ENCODE data around the gene SYNJ1. TPM values are rescaled to one million over a fixed set of nuclear protein-coding genes. Genes with fewer than 3 reads are reported as not detected.

SYNJ1 gene
- total and polyA plus RNA-seq, 12 donors = 5.0 to 19.4 (median 10.9) TPM

DNA sequence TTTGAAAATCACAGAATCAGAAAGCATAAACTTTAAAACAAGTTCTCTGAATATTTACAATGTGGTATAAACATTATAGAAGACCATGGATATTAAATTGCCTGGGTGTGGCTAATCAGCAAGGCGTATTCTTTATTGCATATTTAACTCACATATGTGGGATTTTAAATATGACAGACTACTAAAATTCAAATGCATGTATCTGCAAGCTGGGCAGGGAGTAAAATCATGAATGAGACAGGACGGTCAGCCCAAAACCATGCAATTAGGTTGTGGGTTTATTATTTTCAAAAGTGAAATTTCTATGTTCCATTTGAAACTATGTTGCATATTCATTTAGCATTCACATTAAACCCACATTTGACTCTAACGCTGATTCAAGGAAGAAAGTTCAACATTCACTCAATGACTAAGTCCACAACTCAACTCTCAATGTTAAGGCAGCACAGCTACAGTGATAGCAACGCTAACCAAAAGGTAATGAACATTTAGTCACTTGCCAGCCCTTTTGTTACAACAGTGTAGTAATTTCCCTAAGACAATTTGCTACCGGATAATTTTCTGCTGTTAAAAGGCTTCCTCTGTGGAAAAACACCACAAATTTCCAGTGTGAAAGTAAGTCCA, 6.3 kb upstream of the SYNJ1 start:
- H3K27ac ChIP-seq = no peak overlapping the region
- H3K9me3 ChIP-seq (replicated peaks in 1 of 3) = no peaks in the 10 kb centered on the region
- no peak overlapping the region for H3K4me3 ChIP-seq
- H3K36me3 ChIP-seq (replicated peaks in 1 of 2) = peaks cover 0 to 23% of the 10 kb centered on the region in 2 donors
- H3K27me3 ChIP-seq = no peaks in the 10 kb centered on the region
- no peaks in the 10 kb centered on the region for H3K4me1 ChIP-seq (replicated peaks in 1 of 2)
- intact Hi-C loops (cut with DNase I) = no loop called here
- no peak for TF ChIP-seq POLR2A (IDR thresholded peaks at IDR 0.05)
- TF ChIP-seq CTCF (IDR thresholded peaks at IDR 0.05) = no peak
- WGBS, 4 donors = 90 to 96% (median 93%) methylated on average over 5 of the region's 5 CpGs
- no peak for DNase-seq

- TF ChIP-seq CTCF (IDR thresholded peaks at IDR 0.05) (no peak), POLR2A (IDR thresholded peaks at IDR 0.05) (no peak)
- no peak overlapping the region for H3K27ac ChIP-seq
- H3K4me3 ChIP-seq = no peak overlapping the region
- H3K4me1 ChIP-seq (replicated peaks in 1 of 2) = peaks cover 0 to 6% of the 10 kb centered on the region in 2 donors
- no peaks in the 10 kb centered on the region for H3K27me3 ChIP-seq
- WGBS, 4 donors = 97 to 98% (median 97%) methylated on average over 6 of the region's 6 CpGs
- no peaks in the 10 kb centered on the region for H3K9me3 ChIP-seq (replicated peaks in 1 of 3)
- intact Hi-C loops (cut with DNase I) = no loop called here
- H3K36me3 ChIP-seq (replicated peaks in 1 of 2) = peaks cover 0 to 22% of the 10 kb centered on the region in 2 donors
- no peak for DNase-seq
Measured at GRCh38 chr21:32733356-32733755, 5.5 kb upstream of the SYNJ1 start.

- TF ChIP-seq POLR2A (IDR thresholded peaks at IDR 0.05) (no peak), CTCF (IDR thresholded peaks at IDR 0.05) (no peak)
- WGBS, 4 donors = 88 to 94% (median 92%) methylated on average over 3 of the region's 3 CpGs
- Histone ChIP-seq H3K27me3 (no peaks in the 10 kb centered on the region), H3K4me3 (no peak overlapping the region), H3K4me1 (replicated peaks in 1 of 2) (peaks cover 0 to 6% of the 10 kb centered on the region in 2 donors), H3K9me3 (replicated peaks in 1 of 3) (no peaks in the 10 kb centered on the region), H3K27ac (no peak overlapping the region), H3K36me3 (replicated peaks in 1 of 2) (peaks cover 0 to 16% of the 10 kb centered on the region in 2 donors)
- intact Hi-C loops (cut with DNase I) = no loop called here
- DNase-seq = no peak
Measured at GRCh38 chr21:32732544-32732943, 4.7 kb upstream of the SYNJ1 start.

- no peaks in the 10 kb centered on the region for H3K36me3 ChIP-seq (replicated peaks in 1 of 2)
- peaks cover 0 to 17% of the 10 kb centered on the region in 2 donors for H3K4me1 ChIP-seq (replicated peaks in 1 of 2)
- intact Hi-C loops (cut with DNase I) = no loop called here
- H3K4me3 ChIP-seq = peak overlapping the region in 2 of 4 donors; percentile 73 to 91
- H3K27ac ChIP-seq = peak overlapping the region in 4 of 5 donors; percentile 75 to 97 (median 93)
- TF ChIP-seq CTCF (IDR thresholded peaks at IDR 0.05) = no peak
- no peak for TF ChIP-seq POLR2A (IDR thresholded peaks at IDR 0.05)
- DNase-seq = no peak
- WGBS, 4 donors = 43 to 64% (median 54%) methylated on average over 3 of the region's 3 CpGs
- H3K27me3 ChIP-seq = no peaks in the 10 kb centered on the region
- H3K9me3 ChIP-seq (replicated peaks in 1 of 3) = no peaks in the 10 kb centered on the region
Measured at GRCh38 chr21:32728848-32729247, 1.0 kb upstream of the SYNJ1 start.
